Endothelial cell of umbilical vein (primary cell): Measurements from ENCODE around the gene CLEC7A.

ENCODE experiments used
- EZH2 ChIP-seq: IDR thresholded peaks from 2 replicates; pipeline ENCODE4 v1.6.1; 2012; ENCODE audit warnings: borderline replicate concordance, low read depth, mild to moderate bottlenecking, moderate library complexity, low read length, inconsistent platforms; ENCODE audit not compliant: severe bottlenecking
- JUN ChIP-seq: IDR thresholded peaks from 2 replicates; pipeline ENCODE4 v1.6.1; 2011; ENCODE audit warnings: borderline replicate concordance, low read depth; ENCODE audit not compliant: insufficient read length, insufficient read depth
- POLR2A ChIP-seq: IDR thresholded peaks from 2 replicates; pipeline ENCODE4 v1.6.1; 2012; ENCODE audit warnings: low read depth, mild to moderate bottlenecking, control low read depth, low read length
- POLR2AphosphoS5 ChIP-seq: IDR thresholded peaks from 2 replicates; pipeline ENCODE4 v1.6.1; 2012; ENCODE audit warnings: low read depth, mild to moderate bottlenecking, control low read depth, low read length, moderate library complexity; ENCODE audit not compliant: insufficient read depth
- TF ChIP-seq, protein P1 (sequence below), 2 donors: IDR thresholded peaks; 1 replicate in 1 of 2; 2 replicates in 1 of 2; pipeline ENCODE4 v1.5.1; 2011; ENCODE audit warnings: low read length in 2 of 2, mild to moderate bottlenecking in 2 of 2, moderate library complexity in 2 of 2, control low read depth in 1 of 2, inconsistent platforms in 1 of 2, low read depth in 1 of 2; ENCODE audit not compliant: insufficient read depth in 1 of 2; ENCODE audit errors: extremely low read depth in 1 of 2
- TF ChIP-seq, protein P2 (sequence below): IDR thresholded peaks from 2 replicates; pipeline ENCODE4 v1.6.1; 2011; ENCODE audit not compliant: insufficient read depth, insufficient read length

DNA sequence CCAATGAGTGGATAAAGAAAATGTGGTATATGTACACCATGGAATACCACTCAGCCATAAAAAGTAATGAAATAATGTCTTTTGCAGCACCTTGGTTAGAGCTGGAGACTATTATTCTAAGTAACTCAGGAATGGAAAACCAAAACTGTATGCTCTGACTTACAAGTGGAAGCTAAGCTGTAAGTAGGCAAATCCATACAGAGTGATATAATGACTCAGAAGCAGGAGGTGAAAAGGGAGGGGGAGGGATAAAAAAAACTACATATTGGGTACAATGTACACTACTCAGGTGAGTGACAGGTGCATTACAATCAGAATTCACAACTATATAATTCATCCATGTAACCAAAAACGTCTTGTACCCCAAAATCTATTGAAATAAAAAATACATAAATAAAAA lies 16.1 kb downstream of the CLEC7A start:
- TF ChIP-seq, protein P1, sequence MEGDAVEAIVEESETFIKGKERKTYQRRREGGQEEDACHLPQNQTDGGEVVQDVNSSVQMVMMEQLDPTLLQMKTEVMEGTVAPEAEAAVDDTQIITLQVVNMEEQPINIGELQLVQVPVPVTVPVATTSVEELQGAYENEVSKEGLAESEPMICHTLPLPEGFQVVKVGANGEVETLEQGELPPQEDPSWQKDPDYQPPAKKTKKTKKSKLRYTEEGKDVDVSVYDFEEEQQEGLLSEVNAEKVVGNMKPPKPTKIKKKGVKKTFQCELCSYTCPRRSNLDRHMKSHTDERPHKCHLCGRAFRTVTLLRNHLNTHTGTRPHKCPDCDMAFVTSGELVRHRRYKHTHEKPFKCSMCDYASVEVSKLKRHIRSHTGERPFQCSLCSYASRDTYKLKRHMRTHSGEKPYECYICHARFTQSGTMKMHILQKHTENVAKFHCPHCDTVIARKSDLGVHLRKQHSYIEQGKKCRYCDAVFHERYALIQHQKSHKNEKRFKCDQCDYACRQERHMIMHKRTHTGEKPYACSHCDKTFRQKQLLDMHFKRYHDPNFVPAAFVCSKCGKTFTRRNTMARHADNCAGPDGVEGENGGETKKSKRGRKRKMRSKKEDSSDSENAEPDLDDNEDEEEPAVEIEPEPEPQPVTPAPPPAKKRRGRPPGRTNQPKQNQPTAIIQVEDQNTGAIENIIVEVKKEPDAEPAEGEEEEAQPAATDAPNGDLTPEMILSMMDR (IDR thresholded peaks at IDR 0.05; ENCODE audit: extremely low read depth in 1 of 2, insufficient read depth in 1 of 2, low read depth in 1 of 2, low read length in 2 of 2): no peak
- no peak for TF ChIP-seq POLR2AphosphoS5
- no peak for TF ChIP-seq EZH2
- no peak for TF ChIP-seq POLR2A
- TF ChIP-seq JUN: no peak
- TF ChIP-seq, protein P2, sequence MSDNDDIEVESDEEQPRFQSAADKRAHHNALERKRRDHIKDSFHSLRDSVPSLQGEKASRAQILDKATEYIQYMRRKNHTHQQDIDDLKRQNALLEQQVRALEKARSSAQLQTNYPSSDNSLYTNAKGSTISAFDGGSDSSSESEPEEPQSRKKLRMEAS: no peak
